Activated T-helper 2 cell treated with anti-CD3 and anti-CD28 coated beads, Interferon-gamma antibody, Interleukin-2, Interleukin-4, amounts not matched to agents 10 μg/mL and 5 μg/mL and 100 μg/mL, durations not matched to agents 14 hours and 24 hours and 36 hours (primary cell): Measurements from ENCODE around the gene PRDX2. TPM values are rescaled to one million over a fixed set of nuclear protein-coding genes. Genes with fewer than 3 reads are reported as not detected.
"Not testable (repeated sequence)": the region's sequence is repeated elsewhere in the genome, so short reads cannot be mapped to it uniquely, and the experiment has no call there.

ENCODE experiments used
- DNase-seq: peaks from one replicate; pipeline ENCODE4 v3.0.0; 2021; ENCODE audit warnings: low spot score
- H3K27ac Mint-ChIP-seq: one replicate; pipeline ENCODE4 v1.8.0; 2021; ENCODE audit warnings: mixed read lengths
- H3K27me3 Mint-ChIP-seq: one replicate; pipeline ENCODE4 v1.8.0; 2021; ENCODE audit warnings: low read depth, mixed read lengths
- H3K36me3 Mint-ChIP-seq: one replicate; pipeline ENCODE4 v1.8.0; 2021; ENCODE audit warnings: low read depth, mixed read lengths
- H3K4me1 Mint-ChIP-seq: one replicate; pipeline ENCODE4 v1.8.0; 2021; ENCODE audit warnings: low read depth, mixed read lengths
- H3K4me3 Mint-ChIP-seq: one replicate; pipeline ENCODE4 v1.8.0; 2021; ENCODE audit warnings: low read depth, mild to moderate bottlenecking, moderate library complexity, mixed read lengths
- H3K9me3 Mint-ChIP-seq: one replicate; pipeline ENCODE4 v1.8.0; 2021; ENCODE audit warnings: mixed read lengths
- intact Hi-C: fragments of 100-400 bp; cut with micrococcal nuclease; formaldehyde crosslinking; loops from one replicate; pipeline ENCODE4 v1.15.1; 2023
- total RNA-seq: library from RNA; stranded (reverse); gene quantifications from 2 replicates; pipeline ENCODE4 v1.2.3, GENCODE V29; 2022

The PRDX2 gene
- total RNA-seq, result 274 and 279 TPM in 2 replicates

DNA sequence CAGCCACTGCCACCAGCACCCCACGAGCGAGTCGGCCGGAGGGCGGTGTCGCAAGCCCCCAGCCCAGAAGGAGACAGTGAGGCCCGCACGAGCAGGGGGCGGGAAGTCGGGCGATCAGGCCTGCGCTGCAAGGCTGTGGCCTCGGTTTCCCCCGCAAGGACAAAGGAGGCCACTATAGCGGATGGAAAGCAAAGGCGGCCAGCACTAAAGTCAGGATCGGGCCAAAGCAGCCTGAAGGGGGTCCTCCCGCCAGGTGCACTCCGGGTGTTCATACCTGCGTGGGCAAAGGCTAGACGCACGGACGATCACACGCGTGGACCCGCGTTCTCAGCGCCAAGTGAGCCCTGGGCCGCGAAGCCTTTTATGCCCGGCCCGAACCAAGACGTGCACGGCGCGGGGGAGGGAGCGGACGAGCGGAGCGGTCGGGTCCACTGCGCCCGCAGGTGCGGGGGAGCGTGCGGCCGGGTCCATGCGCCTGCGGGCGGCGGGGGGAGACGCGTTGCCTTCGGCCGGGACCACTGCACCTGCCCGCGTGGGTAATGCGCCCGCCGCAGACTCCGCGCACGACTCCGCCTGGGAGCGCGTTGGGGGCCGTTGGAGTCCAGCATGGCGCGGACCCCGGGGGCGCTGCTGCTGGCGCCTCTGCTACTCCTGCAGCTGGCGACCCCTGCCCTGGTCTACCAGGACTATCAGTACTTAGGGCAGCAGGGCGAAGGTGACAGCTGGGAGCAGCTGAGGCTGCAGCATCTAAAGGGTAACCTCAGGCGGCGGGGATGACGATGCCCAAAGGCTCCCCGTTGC lies at the start of gene PRDX2, which contains the start of gene THSD8:
Gene PRDX2 (minus strand): TSS at position 335 of the 801 bp plus-strand sequence. CDS start 539 bp downstream, outside the sequence.
Gene THSD8 (plus strand): TSS at position 604 of the 801 bp plus-strand sequence. CDS start 3 bp downstream, at position 607.
- Mint-ChIP-seq H3K9me3 (no peaks in the 10 kb centered on the region), H3K27me3 (no peaks in the 10 kb centered on the region), H3K4me3 (peak within 1 kb of the TSS; percentile 91), H3K36me3 (peaks cover 32% of the 10 kb centered on the region), H3K4me1 (peaks cover 21% of the 10 kb centered on the region), H3K27ac (peak within 1 kb of the TSS; percentile 87)
- intact Hi-C loops, result no loop called here
- DNase-seq, result peak; percentile 74

GRCh38 chr19:12847159-12848139 lies 45.8 kb upstream of the PRDX2 start:
- Mint-ChIP-seq H3K27me3 (peaks cover 10% of the 10 kb centered on the region), H3K9me3 (no peaks in the 10 kb centered on the region), H3K27ac (no peak overlapping the region), H3K4me1 (peaks cover 9% of the 10 kb centered on the region), H3K4me3 (peak overlapping the region; percentile 65), H3K36me3 (no peaks in the 10 kb centered on the region)
- peak; percentile 78 for DNase-seq
- intact Hi-C loops, result loop anchor here (1.0 to 10.0 kb wide), 4 partner anchors 81 to 293 kb away; partner anchors contain the start of genes DHPS and ZNF564

DNA sequence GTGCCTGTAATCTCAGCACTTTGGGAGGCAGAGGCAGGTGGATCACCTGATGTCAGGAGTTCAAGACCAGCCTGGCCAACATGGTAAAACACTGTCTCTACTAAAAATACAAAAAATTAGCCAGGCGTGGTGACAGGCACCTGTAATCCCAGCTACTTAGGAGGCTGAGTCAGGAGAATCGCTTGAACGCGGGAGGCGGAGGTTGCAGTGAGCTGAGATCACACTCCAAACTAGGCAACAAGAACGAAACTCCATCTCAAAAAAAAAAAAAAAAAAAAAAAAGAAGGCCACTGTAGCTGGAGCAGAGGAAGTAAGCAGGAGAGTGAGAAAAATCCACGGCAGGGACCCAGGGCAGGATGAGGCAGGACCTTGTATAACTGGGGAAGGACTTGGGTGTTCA lies 45.0 kb upstream of the PRDX2 start:
- H3K27me3 Mint-ChIP-seq, result peaks cover 13% of the 10 kb centered on the region
- H3K9me3 Mint-ChIP-seq, H3K27ac Mint-ChIP-seq, DNase-seq, H3K4me3 Mint-ChIP-seq, H3K36me3 Mint-ChIP-seq: not testable (repeated sequence)
- peaks cover 10% of the 10 kb centered on the region for H3K4me1 Mint-ChIP-seq
- intact Hi-C loops, result loop anchor here (1.0 to 10.0 kb wide), 4 partner anchors 80 to 292 kb away; partner anchors contain the start of genes DHPS and ZNF564

- peak overlapping the region; percentile 5 for H3K27ac Mint-ChIP-seq
- no peak overlapping the region for H3K4me3 Mint-ChIP-seq
- intact Hi-C loops, result loop anchor here (10.0 kb wide), 1 partner anchor 289 kb away; the partner anchor contains the start of gene ZNF564
- H3K36me3 Mint-ChIP-seq, result no peaks in the 10 kb centered on the region
- H3K4me1 Mint-ChIP-seq, result peaks cover 26% of the 10 kb centered on the region
- no peaks in the 10 kb centered on the region for H3K9me3 Mint-ChIP-seq
- peaks cover 33% of the 10 kb centered on the region for H3K27me3 Mint-ChIP-seq
- DNase-seq, result no peak
Observed at GRCh38 chr19:12843999-12844732, 42.6 kb upstream of the PRDX2 start.

GRCh38 chr19:12843328-12843727 lies 41.7 kb upstream of the PRDX2 start:
- H3K27ac Mint-ChIP-seq, result no peak overlapping the region
- DNase-seq, result no peak
- intact Hi-C loops, result loop anchor here (10.0 kb wide), 1 partner anchor 289 kb away; the partner anchor contains the start of gene ZNF564
- H3K27me3 Mint-ChIP-seq, result peaks cover 35% of the 10 kb centered on the region
- H3K36me3 Mint-ChIP-seq, result no peaks in the 10 kb centered on the region
- H3K4me1 Mint-ChIP-seq, result peaks cover 29% of the 10 kb centered on the region
- no peak overlapping the region for H3K4me3 Mint-ChIP-seq
- no peaks in the 10 kb centered on the region for H3K9me3 Mint-ChIP-seq

DNA sequence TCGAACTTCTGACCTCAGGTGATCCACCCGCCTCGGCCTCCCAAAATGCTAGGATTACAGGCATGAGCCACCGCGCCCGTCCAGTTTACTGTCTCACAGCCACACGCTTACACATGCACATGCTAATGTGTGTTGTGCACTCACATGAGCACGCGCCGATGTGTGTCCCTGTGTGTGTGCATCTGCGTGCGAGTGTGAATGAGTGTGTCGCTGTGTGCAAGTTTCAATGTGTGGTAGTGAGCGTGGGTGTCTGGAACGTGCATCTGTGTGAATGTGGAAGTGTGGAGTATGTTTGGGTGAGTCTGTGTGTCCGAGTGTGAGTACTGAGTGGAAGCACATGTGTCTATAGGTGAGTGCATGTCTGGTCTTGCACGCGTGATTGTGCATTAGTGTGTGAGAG lies 40.9 kb upstream of the PRDX2 start:
- DNase-seq, result no peak
- Mint-ChIP-seq H3K36me3 (no peaks in the 10 kb centered on the region), H3K4me3 (no peak overlapping the region), H3K27me3 (peaks cover 40% of the 10 kb centered on the region), H3K27ac (no peak overlapping the region), H3K4me1 (peaks cover 27% of the 10 kb centered on the region), H3K9me3 (no peaks in the 10 kb centered on the region)
- intact Hi-C loops, result loop anchor here (10.0 kb wide), 1 partner anchor 288 kb away; the partner anchor contains the start of gene ZNF564

DNA sequence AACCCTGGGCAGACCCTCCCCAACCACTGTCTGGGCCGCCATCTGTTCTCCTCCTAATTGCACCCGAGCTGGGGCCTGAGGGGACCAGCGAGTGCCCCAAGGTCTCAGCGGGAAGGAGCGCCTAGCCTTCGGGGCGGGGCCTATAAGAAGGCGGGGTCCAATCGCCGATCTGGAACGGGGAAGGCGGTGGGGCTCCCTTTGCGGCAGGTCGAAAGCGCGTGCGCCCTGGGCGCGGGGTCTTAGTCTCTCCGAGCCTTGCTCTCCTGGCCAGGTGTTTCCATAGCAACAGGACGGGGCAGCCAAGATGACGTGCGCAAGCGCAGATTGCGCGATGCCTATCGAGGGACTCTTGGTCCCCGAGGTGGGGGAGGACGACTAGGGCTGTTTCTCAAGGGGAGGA lies 39.5 kb upstream of the PRDX2 start:
- no peak overlapping the region for H3K27ac Mint-ChIP-seq
- peaks cover 51% of the 10 kb centered on the region for H3K27me3 Mint-ChIP-seq
- no peaks in the 10 kb centered on the region for H3K9me3 Mint-ChIP-seq
- intact Hi-C loops, result loop anchor here (10.0 kb wide), 1 partner anchor 286 kb away; the partner anchor contains the start of gene ZNF564
- no peaks in the 10 kb centered on the region for H3K36me3 Mint-ChIP-seq
- H3K4me3 Mint-ChIP-seq, result peak overlapping the region; percentile 54
- DNase-seq, result no peak
- peaks cover 32% of the 10 kb centered on the region for H3K4me1 Mint-ChIP-seq

DNA sequence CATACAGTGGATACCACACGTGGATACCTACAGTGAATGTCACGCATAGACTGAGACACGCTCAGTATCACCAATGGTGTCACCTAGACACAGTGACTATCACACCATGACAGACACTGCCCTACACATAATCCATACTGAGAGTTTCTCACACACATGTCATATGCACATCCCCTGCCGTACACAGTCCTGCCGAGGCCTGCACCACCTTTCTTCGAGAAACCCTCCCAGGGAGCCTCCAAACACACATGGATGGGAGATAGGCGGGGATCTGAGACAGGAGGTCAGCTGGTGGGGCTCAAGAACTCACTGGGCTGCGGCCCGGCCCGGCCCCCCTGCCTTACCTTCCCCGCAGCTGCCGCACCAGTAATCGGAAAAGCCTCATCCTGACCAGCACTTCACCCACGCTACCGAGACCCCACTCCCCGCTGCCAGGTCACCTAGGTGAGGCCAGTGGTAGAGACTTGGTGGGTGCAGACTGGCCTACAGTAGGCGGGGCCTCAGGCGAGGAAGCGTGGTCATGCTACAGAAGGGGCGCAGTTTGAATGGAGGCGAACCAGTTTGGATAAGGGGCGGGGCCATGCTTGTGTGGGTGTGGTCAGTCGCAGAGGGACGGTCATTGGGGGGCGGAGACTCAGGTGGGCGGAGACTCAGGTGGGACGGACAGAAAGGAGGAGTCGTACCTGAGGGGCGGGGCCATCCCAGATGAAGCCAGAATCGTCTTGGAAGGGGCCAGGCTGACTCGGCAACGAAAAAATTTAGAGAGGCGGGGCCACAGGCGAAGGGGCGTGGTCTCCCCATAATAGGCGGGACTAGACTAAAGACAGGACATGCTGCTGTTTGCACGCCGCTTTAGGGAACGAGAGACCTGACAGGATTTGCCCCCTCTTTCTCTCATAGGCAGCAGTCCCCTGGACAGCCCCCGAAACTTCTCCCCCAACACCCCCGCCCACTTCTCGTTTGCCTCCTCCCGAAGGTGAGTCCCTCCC lies 38.8 kb upstream of the PRDX2 start:
- H3K27ac Mint-ChIP-seq, result no peak overlapping the region
- no peaks in the 10 kb centered on the region for H3K36me3 Mint-ChIP-seq

GRCh38 chr19:12838886-12839756 lies 37.5 kb upstream of the PRDX2 start:
- H3K27me3 Mint-ChIP-seq, result peaks cover 60% of the 10 kb centered on the region
- intact Hi-C loops, result loop anchor here (5.0 kb wide), 2 partner anchors 173 to 258 kb away; no protein-coding TSS in a partner anchor
- no peaks in the 10 kb centered on the region for H3K36me3 Mint-ChIP-seq
- DNase-seq, result no peak
- peak overlapping the region; percentile 72 for H3K4me3 Mint-ChIP-seq
- H3K27ac Mint-ChIP-seq, result peak overlapping the region; percentile 21
- no peaks in the 10 kb centered on the region for H3K9me3 Mint-ChIP-seq
- H3K4me1 Mint-ChIP-seq, result peaks cover 35% of the 10 kb centered on the region

More for the DNA sequence above, 38.8 kb upstream of the PRDX2 start:
- Mint-ChIP-seq H3K9me3 (no peaks in the 10 kb centered on the region), H3K4me3 (peak overlapping the region; percentile 32), H3K27me3 (peaks cover 55% of the 10 kb centered on the region), H3K4me1 (peaks cover 32% of the 10 kb centered on the region)
- intact Hi-C loops, result loop anchor here (10.0 kb wide), 1 partner anchor 286 kb away; the partner anchor contains the start of gene ZNF564
- peak; percentile 62 for DNase-seq

DNA sequence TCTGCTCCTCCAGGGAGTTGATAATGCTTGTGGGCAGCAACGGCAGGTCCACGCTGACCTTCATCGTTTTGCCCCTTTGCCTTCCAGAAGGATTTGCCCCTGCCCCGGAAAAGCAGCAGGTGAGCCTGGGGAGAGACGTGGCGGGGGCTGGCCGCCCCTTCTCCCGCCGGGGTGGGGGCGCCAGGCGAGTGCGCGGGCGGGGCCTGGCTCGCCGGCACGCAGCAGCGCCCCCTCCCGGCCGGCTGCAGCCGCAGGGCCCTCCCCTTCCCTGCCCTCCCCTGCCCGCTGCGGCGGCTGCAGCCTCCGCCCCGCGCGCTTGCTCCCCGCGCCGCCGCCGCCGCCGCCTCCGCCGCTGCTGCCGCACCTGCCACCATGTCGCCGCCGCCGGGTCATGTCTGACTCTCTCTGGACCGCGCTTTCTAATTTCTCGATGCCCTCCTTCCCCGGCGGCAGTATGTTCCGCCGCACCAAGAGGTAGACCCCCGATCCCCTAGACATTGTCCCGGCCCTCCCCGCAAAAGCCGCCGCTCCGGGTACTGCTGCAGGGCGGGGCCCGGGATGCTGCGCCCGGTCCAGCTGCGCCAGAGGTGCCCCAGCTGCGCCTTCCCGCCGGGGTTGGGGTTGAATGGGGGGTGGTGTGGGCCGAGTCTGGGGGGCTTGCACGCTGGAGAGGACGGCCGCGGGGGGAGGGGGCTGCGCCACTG lies 36.7 kb upstream of the PRDX2 start, which contains the start of gene MAST1:
Gene MAST1 (plus strand): TSS at position 334 of the 704 bp plus-strand sequence. CDS start 58 bp downstream, at position 392.
- peak within 1 kb of the TSS; percentile 72 for H3K4me3 Mint-ChIP-seq
- peaks cover 60% of the 10 kb centered on the region for H3K27me3 Mint-ChIP-seq
- peak; percentile 51 for DNase-seq
- intact Hi-C loops, result loop anchor here (5.0 kb wide), 2 partner anchors 174 to 259 kb away; no protein-coding TSS in a partner anchor
- H3K9me3 Mint-ChIP-seq, result no peaks in the 10 kb centered on the region
- H3K27ac Mint-ChIP-seq, result peak within 1 kb of the TSS; percentile 21
- no peaks in the 10 kb centered on the region for H3K36me3 Mint-ChIP-seq
- peaks cover 34% of the 10 kb centered on the region for H3K4me1 Mint-ChIP-seq
